Fibroblast of skin of left quadriceps (primary cell): ENCODE data around the gene USP32.

Experiments used
- DNase-seq, 2 experiments: peaks; one replicate each; pipeline ENCODE4 v3.0.0-alpha.2; 2013; ENCODE audit warnings: low read depth in 2 of 2

Gene USP32

GRCh38 chr17:60155427-60155814, 236.5 kb downstream of the USP32 start:
- no peak for DNase-seq

GRCh38 chr17:60154616-60155426, 237.1 kb downstream of the USP32 start:
- peak; percentile 59 to 61 for DNase-seq

GRCh38 chr17:60153606-60154390, 238.1 kb downstream of the USP32 start:
- no peak for DNase-seq

- no peak for DNase-seq
These were observed 240.6 kb downstream of the USP32 start for GRCh38 chr17:60151355-60151754.

- no peak for DNase-seq
These were observed 242.0 kb downstream of the USP32 start, which contains the start of gene CA4 for GRCh38 chr17:60149691-60150582. Gene CA4, plus strand, starts transcription at chr17:60149973. Its CDS starts 62 bp downstream, at chr17:60150035.

- no peak for DNase-seq
These were observed 243.6 kb downstream of the USP32 start for GRCh38 chr17:60148373-60148772.

GRCh38 chr17:60147553-60148223, 244.2 kb downstream of the USP32 start:
- DNase-seq, result no peak

- no peak for DNase-seq
These were observed 245.7 kb downstream of the USP32 start for GRCh38 chr17:60146206-60146605.

GRCh38 chr17:60145006-60145935, 246.7 kb downstream of the USP32 start:
- no peak for DNase-seq

- DNase-seq, result peak; percentile 69 to 71
These were observed 248.9 kb downstream of the USP32 start for GRCh38 chr17:60142872-60143499.

GRCh38 chr17:60141111-60142018, 250.6 kb downstream of the USP32 start:
- no peak for DNase-seq

- DNase-seq, result no peak
These were observed 252.3 kb downstream of the USP32 start for GRCh38 chr17:60139438-60140285.

GRCh38 chr17:60138769-60139437, 253.0 kb downstream of the USP32 start:
- DNase-seq, result no peak

GRCh38 chr17:60137731-60138130, 254.2 kb downstream of the USP32 start:
- no peak for DNase-seq

- no peak for DNase-seq
These were observed 255.8 kb downstream of the USP32 start for GRCh38 chr17:60135951-60136666.

GRCh38 chr17:60135151-60135950, 256.6 kb downstream of the USP32 start:
- peak; percentile 69 to 71 for DNase-seq
